ENCODE data around the gene GVQW3.

Gene GVQW3

DNA sequence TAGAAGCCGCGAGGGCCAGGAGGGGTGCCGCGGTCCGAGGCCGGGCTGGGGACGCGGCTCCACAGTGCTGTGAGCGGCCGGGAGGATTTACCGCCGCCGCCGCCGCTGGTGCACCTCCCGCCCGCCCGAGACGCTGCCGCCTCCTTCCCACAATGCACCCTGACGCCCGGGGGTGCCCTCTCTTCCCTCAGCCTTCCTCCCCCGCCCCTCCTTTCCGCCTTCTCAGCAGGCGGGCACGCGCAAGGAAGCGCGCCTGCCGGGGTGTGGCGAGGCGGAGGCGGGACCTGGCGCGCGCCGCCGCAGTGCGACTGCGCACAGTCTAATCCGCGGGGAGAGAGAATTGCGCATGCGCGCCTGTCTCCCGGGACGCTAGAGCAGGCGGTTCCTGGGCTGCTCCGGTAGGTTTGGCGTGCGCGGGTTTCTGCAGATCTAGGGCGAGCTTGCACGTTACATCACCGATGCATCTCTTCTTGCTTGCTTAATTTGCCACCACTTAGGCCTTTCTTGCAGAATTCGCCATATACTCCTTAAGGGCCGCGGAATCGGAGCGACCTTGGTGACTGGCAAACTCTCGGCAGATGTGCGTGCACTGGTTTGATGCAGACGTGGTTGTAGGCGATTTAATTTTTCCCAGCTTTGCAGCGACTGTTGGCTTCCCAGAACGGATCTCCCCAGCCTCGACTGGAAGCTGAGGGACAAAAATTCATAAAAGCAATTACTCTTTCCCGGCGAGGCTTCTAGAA is at the start of gene GVQW3, which contains the start of gene THAP12:
Gene GVQW3, plus strand, starts transcription at position 347 of the 743 bp plus-strand sequence. CDS start 506 bp downstream, outside the sequence.
Gene THAP12, minus strand, starts transcription at position 156 of the 743 bp plus-strand sequence. CDS start 296 bp downstream, outside the sequence.
- TF ChIP-seq, protein P1, sequence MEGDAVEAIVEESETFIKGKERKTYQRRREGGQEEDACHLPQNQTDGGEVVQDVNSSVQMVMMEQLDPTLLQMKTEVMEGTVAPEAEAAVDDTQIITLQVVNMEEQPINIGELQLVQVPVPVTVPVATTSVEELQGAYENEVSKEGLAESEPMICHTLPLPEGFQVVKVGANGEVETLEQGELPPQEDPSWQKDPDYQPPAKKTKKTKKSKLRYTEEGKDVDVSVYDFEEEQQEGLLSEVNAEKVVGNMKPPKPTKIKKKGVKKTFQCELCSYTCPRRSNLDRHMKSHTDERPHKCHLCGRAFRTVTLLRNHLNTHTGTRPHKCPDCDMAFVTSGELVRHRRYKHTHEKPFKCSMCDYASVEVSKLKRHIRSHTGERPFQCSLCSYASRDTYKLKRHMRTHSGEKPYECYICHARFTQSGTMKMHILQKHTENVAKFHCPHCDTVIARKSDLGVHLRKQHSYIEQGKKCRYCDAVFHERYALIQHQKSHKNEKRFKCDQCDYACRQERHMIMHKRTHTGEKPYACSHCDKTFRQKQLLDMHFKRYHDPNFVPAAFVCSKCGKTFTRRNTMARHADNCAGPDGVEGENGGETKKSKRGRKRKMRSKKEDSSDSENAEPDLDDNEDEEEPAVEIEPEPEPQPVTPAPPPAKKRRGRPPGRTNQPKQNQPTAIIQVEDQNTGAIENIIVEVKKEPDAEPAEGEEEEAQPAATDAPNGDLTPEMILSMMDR (IDR thresholded peaks at IDR 0.05), result no peak
- DNase-seq, result peak; percentile 96
- Mint-ChIP-seq H3K4me3 (peak within 1 kb of the TSS; percentile 95), H3K36me3 (ENCODE audit: low read depth) (peaks cover 55% of the 10 kb centered on the region), H3K27me3 (ENCODE audit: low read depth, poor library complexity) (peaks cover 7% of the 10 kb centered on the region), H3K9me3 (peaks cover 22% of the 10 kb centered on the region), H3K27ac (peak within 1 kb of the TSS; percentile 89), H3K4me1 (peaks cover 78% of the 10 kb centered on the region)

DNA sequence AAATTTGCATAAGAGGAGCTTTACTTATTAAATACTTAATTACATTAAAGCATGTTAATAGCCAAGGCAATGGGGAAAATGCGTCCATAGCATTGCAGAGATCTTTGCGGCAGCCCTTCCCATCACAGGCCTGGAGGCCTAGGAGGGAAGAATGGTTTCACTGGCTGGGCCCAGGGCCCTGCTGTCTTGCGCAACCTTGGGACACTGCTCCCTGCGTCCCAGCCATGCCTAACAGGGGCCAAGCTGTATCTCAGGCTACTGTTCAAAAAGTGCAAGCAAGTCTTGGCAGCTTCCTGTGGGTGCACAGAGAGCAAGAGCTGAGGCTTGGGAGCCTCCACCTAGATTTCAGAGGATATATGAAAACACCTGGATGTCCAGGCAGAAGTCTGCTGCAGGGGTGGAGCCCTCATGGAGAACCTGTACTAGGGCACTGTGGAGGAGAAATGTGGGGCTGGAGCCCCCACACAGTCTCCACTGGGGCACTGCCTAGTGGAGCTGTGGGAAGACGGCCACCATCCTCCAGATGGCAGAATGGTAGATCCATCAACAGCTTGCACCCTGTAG is 46.2 kb upstream of the GVQW3 start:
- H3K36me3 Mint-ChIP-seq (ENCODE audit: low read depth), result peaks cover 17% of the 10 kb centered on the region
- H3K4me3 Mint-ChIP-seq, result no peak overlapping the region
- peaks cover 40% of the 10 kb centered on the region for H3K9me3 Mint-ChIP-seq
- no peak for DNase-seq
- TF ChIP-seq, protein P1 (IDR thresholded peaks at IDR 0.05), result no peak
- H3K27me3 Mint-ChIP-seq (ENCODE audit: low read depth, poor library complexity), result peaks cover 4% of the 10 kb centered on the region
- H3K4me1 Mint-ChIP-seq, result peaks cover 21% of the 10 kb centered on the region
- H3K27ac Mint-ChIP-seq, result no peak overlapping the region

DNA sequence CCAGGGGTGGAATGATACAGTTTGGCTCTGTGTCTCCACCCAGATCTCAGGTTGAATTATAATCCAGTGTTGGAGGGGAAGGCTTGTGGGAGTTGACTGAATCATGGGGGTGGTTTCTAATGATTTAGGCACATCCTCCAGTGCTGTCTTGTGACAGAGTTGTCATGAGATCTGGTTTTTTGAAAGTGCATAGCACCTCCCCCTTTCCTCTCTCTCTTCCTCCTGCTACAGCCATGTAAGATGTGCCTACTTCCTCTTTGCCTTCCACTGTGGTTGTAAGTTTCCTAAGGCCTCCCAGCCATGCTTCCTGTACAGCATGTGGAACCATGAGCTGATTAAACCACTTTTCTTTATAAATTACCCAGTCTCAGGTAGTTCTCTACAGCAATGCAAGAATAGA is 45.3 kb upstream of the GVQW3 start:
- DNase-seq, result no peak
- peaks cover 40% of the 10 kb centered on the region for H3K9me3 Mint-ChIP-seq
- TF ChIP-seq, protein P1 (IDR thresholded peaks at IDR 0.05), result no peak
- H3K36me3 Mint-ChIP-seq (ENCODE audit: low read depth), result peaks cover 17% of the 10 kb centered on the region
- H3K27me3 Mint-ChIP-seq (ENCODE audit: low read depth, poor library complexity), result peaks cover 4% of the 10 kb centered on the region
- peaks cover 12% of the 10 kb centered on the region for H3K4me1 Mint-ChIP-seq
- no peak overlapping the region for H3K27ac Mint-ChIP-seq
- H3K4me3 Mint-ChIP-seq, result no peak overlapping the region

DNA sequence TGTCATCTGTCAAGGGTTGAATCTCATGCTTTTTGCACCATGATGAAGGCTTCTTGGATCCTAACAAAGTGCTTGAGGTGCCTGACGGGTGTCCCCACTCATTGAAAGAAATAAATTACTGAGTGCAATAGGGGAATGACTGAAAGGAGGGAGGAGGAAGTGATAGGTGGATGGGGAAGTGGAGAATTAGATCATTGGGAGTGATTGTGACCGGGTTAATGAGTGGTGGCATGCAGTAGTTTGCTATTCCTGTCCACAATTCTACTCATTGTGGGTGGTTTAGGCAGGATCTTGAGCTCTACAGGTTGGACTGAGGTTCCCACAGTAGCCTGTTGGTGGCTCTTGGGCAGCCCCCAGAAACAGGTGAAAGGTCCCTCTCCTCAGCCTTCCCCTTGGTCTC is 44.5 kb upstream of the GVQW3 start:
- H3K27me3 Mint-ChIP-seq (ENCODE audit: low read depth, poor library complexity), result peaks cover 4% of the 10 kb centered on the region
- TF ChIP-seq, protein P1 (IDR thresholded peaks at IDR 0.05), result no peak
- no peak for DNase-seq
- H3K4me1 Mint-ChIP-seq, result peaks cover 14% of the 10 kb centered on the region
- no peak overlapping the region for H3K4me3 Mint-ChIP-seq
- peaks cover 40% of the 10 kb centered on the region for H3K9me3 Mint-ChIP-seq
- no peak overlapping the region for H3K27ac Mint-ChIP-seq
- peaks cover 17% of the 10 kb centered on the region for H3K36me3 Mint-ChIP-seq (ENCODE audit: low read depth)

DNA sequence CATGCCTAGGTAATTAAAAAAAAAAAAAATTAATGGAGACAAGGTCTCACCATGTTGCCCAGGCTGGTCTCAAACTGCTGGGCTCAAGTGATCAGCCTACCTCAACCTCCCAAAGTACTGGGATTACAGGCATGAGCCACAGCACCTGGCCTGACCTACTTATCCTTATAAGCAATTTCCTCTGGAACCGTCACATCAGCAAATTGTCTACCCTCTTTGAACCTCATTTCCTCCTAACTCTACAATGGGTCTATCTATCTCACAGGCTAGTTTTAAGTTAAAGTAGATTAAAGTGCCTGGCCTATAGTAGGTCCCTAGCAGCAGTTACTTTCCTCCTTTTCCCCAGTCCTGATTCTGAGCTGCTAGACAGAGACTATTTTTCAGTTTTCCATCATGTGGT is 43.7 kb upstream of the GVQW3 start:
- H3K4me1 Mint-ChIP-seq, result peaks cover 20% of the 10 kb centered on the region
- TF ChIP-seq, protein P1 (IDR thresholded peaks at IDR 0.05), result no peak
- no peak overlapping the region for H3K4me3 Mint-ChIP-seq
- no peak for DNase-seq
- peaks cover 40% of the 10 kb centered on the region for H3K9me3 Mint-ChIP-seq
- peaks cover 4% of the 10 kb centered on the region for H3K27me3 Mint-ChIP-seq (ENCODE audit: low read depth, poor library complexity)
- H3K27ac Mint-ChIP-seq, result no peak overlapping the region
- H3K36me3 Mint-ChIP-seq (ENCODE audit: low read depth), result peaks cover 17% of the 10 kb centered on the region
